Islet of Langerhans (tissue), 1 donor: ENCODE data around the gene LGR5.
A peak's percentile ranks its signal among the peaks of the same experiment; 100 is the strongest.

ENCODE experiments used
- FAIRE-seq: peaks from one replicate; lab custom pipeline; 2011; peaks lifted over from hg19 to GRCh38; lab: Jason Lieb, UNC

The LGR5 gene

GRCh38 chr12:71440345-71440762 lies 756 bp downstream of the LGR5 start:
- FAIRE-seq: no peak

- FAIRE-seq: no peak
These were observed 1.5 kb downstream of the LGR5 start for GRCh38 chr12:71440763-71441748.

- no peak for FAIRE-seq
These were observed 2.4 kb downstream of the LGR5 start for GRCh38 chr12:71441836-71442566.

GRCh38 chr12:71442567-71442931 lies 3.0 kb downstream of the LGR5 start:
- no peak for FAIRE-seq

- FAIRE-seq: no peak
These were observed 5.5 kb downstream of the LGR5 start for GRCh38 chr12:71445071-71445470.

GRCh38 chr12:71447691-71448132 lies 8.1 kb downstream of the LGR5 start:
- FAIRE-seq: no peak

- no peak for FAIRE-seq
These were observed 8.6 kb downstream of the LGR5 start for GRCh38 chr12:71448150-71448581.

GRCh38 chr12:71449373-71450070 lies 9.9 kb downstream of the LGR5 start:
- no peak for FAIRE-seq

GRCh38 chr12:71452006-71452405 lies 12.4 kb downstream of the LGR5 start:
- FAIRE-seq: no peak

- FAIRE-seq: peak; percentile 92
These were observed 15.6 kb downstream of the LGR5 start for GRCh38 chr12:71455028-71455737.

GRCh38 chr12:71456316-71456715 lies 16.7 kb downstream of the LGR5 start:
- FAIRE-seq: no peak

- FAIRE-seq: no peak
These were observed 17.4 kb downstream of the LGR5 start for GRCh38 chr12:71456990-71457389.

- FAIRE-seq: no peak
These were observed 20.7 kb downstream of the LGR5 start for GRCh38 chr12:71460318-71460717.

- FAIRE-seq: no peak
These were observed 21.4 kb downstream of the LGR5 start for GRCh38 chr12:71460850-71461609.

GRCh38 chr12:71461787-71462328 lies 22.3 kb downstream of the LGR5 start:
- no peak for FAIRE-seq

- FAIRE-seq: no peak
These were observed 26.2 kb downstream of the LGR5 start for GRCh38 chr12:71465796-71466195.

- FAIRE-seq: no peak
These were observed 29.7 kb downstream of the LGR5 start for GRCh38 chr12:71469258-71469750.

- FAIRE-seq: no peak
These were observed 32.9 kb downstream of the LGR5 start for GRCh38 chr12:71472441-71472911.

GRCh38 chr12:71474791-71475190 lies 35.2 kb downstream of the LGR5 start:
- no peak for FAIRE-seq

GRCh38 chr12:71475280-71475679 lies 35.7 kb downstream of the LGR5 start:
- FAIRE-seq: no peak

- no peak for FAIRE-seq
These were observed 36.9 kb downstream of the LGR5 start for GRCh38 chr12:71476513-71476912.
